CD4-positive, alpha-beta T cell treated with Interleukin-1 beta for 1 hour (primary cell): ENCODE results near the gene SERBP1.
"Not testable (repeated sequence)": the region's sequence is repeated elsewhere in the genome, so short reads cannot be mapped to it uniquely, and the experiment has no call there.

Source experiments
- DNase-seq, 2 donors: peaks; one replicate each; pipeline ENCODE4 v3.0.0-alpha.2; 2020 to 2022

Gene SERBP1

GRCh38 chr1:67404212-67404620 lies 26.0 kb downstream of the SERBP1 start:
- no peak for DNase-seq

GRCh38 chr1:67401443-67401842 lies 28.8 kb downstream of the SERBP1 start:
- DNase-seq, result no peak

- DNase-seq, result not testable (repeated sequence)
Observed at GRCh38 chr1:67400029-67400786, 30.0 kb downstream of the SERBP1 start.

GRCh38 chr1:67399199-67399993 lies 30.8 kb downstream of the SERBP1 start:
- no peak for DNase-seq

GRCh38 chr1:67394548-67394947 lies 35.7 kb downstream of the SERBP1 start:
- DNase-seq, result no peak

- DNase-seq, result no peak
Observed at GRCh38 chr1:67393737-67394136, 36.5 kb downstream of the SERBP1 start.

- DNase-seq, result no peak
Observed at GRCh38 chr1:67393240-67393639, 37.0 kb downstream of the SERBP1 start.

GRCh38 chr1:67390041-67390887 lies 39.9 kb downstream of the SERBP1 start:
- DNase-seq, result no peak

GRCh38 chr1:67383999-67384638 lies 46.1 kb downstream of the SERBP1 start:
- DNase-seq, result no peak

GRCh38 chr1:67382292-67382691 lies 47.9 kb downstream of the SERBP1 start:
- DNase-seq, result no peak

GRCh38 chr1:67381154-67381553 lies 49.0 kb downstream of the SERBP1 start:
- DNase-seq, result no peak

- no peak for DNase-seq
Observed at GRCh38 chr1:67377253-67377652, 52.9 kb downstream of the SERBP1 start.

- DNase-seq, result no peak
Observed at GRCh38 chr1:67376381-67376780, 53.8 kb downstream of the SERBP1 start.

GRCh38 chr1:67372898-67373297 lies 57.3 kb downstream of the SERBP1 start:
- DNase-seq, result no peak

GRCh38 chr1:67372136-67372535 lies 58.1 kb downstream of the SERBP1 start:
- no peak for DNase-seq

GRCh38 chr1:67371681-67372080 lies 58.5 kb downstream of the SERBP1 start:
- DNase-seq, result no peak

- no peak for DNase-seq
Observed at GRCh38 chr1:67371043-67371442, 59.2 kb downstream of the SERBP1 start.

- DNase-seq, result no peak
Observed at GRCh38 chr1:67368046-67368514, 62.1 kb downstream of the SERBP1 start.

GRCh38 chr1:67367370-67368045 lies 62.7 kb downstream of the SERBP1 start:
- DNase-seq, result no peak

- no peak for DNase-seq
Observed at GRCh38 chr1:67361641-67362040, 68.6 kb downstream of the SERBP1 start.

GRCh38 chr1:67359592-67359991 lies 70.6 kb downstream of the SERBP1 start:
- DNase-seq, result no peak
